22Rv1 (cell line): ENCODE results near the gene TIMP2.
"Not testable (repeated sequence)": the region's sequence is repeated elsewhere in the genome, so short reads cannot be mapped to it uniquely, and the experiment has no call there.

Experiments used
- ZFX ChIP-seq: fragments of 450-650 bp; IDR thresholded peaks from 2 replicates; pipeline ENCODE4 v1.6.1; 2017; ENCODE audit warnings: antibody characterized with exemption, borderline replicate concordance
- TF ChIP-seq, protein P1 (sequence below): fragments of 450-650 bp; IDR thresholded peaks from 2 replicates; pipeline ENCODE4 v1.5.1; 2017; ENCODE audit warnings: mild to moderate bottlenecking

DNA sequence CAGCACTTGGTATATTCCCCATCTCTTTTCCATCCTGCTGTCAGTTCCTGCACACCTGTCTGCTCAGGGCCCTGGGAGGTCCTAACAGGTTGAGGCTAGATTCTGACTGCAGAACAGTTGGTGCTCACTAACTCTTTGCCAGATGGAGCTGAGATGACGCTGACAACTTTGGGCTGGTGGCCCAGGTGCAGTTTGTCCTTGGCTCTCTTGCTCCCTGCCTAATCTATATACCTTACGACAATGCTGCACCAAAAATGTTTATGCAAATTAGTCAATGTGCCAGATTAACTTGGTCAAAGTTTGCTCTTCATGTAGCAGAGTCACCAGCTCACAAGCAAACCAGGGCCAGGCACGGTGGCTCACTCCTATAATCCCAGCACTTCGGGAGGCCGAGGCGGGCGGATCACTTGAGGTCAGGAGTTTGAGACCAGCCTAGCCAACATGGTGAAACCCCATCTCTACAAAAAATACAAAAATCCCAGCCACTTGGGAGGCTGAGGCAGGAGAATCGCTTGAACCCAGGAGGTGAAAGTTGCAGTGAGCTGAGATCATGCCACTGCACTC is 48.2 kb downstream of the TIMP2 start:
- TF ChIP-seq, protein P1, sequence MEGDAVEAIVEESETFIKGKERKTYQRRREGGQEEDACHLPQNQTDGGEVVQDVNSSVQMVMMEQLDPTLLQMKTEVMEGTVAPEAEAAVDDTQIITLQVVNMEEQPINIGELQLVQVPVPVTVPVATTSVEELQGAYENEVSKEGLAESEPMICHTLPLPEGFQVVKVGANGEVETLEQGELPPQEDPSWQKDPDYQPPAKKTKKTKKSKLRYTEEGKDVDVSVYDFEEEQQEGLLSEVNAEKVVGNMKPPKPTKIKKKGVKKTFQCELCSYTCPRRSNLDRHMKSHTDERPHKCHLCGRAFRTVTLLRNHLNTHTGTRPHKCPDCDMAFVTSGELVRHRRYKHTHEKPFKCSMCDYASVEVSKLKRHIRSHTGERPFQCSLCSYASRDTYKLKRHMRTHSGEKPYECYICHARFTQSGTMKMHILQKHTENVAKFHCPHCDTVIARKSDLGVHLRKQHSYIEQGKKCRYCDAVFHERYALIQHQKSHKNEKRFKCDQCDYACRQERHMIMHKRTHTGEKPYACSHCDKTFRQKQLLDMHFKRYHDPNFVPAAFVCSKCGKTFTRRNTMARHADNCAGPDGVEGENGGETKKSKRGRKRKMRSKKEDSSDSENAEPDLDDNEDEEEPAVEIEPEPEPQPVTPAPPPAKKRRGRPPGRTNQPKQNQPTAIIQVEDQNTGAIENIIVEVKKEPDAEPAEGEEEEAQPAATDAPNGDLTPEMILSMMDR = not testable (repeated sequence)
- not testable (repeated sequence) for TF ChIP-seq ZFX
